Vagina (tissue), 2 donors: ENCODE measurements around the gene GGA3. TPM values are rescaled to one million over a fixed set of nuclear protein-coding genes. Genes with fewer than 3 reads are reported as not detected.

ENCODE experiments used
- DNase-seq, 2 donors: peaks; one replicate each; pipeline ENCODE4 v3.0.0-alpha.2; 2017; ENCODE audit errors: extremely low spot score in 2 of 2
- H3K27ac ChIP-seq: fragments of 200-600 bp; sonication (generic); one replicate; pipeline ENCODE4 v1.5.1; 2019
- H3K27me3 ChIP-seq: fragments of 200-600 bp; sonication (generic); one replicate; pipeline ENCODE4 v1.5.1; 2019
- H3K36me3 ChIP-seq, 2 donors: fragments of 200-600 bp; sonication (generic); one replicate each; pipeline ENCODE4 v1.5.1; 2017 to 2019
- H3K4me1 ChIP-seq: fragments of 200-600 bp; sonication (generic); one replicate; pipeline ENCODE4 v1.5.1; 2019
- H3K4me3 ChIP-seq, 2 donors: fragments of 200-600 bp; sonication (generic); 1 replicate in 1 of 2; 2 replicates in 1 of 2; pipeline ENCODE4 v1.5.1; 2016 to 2019
- H3K9me3 ChIP-seq: fragments of 200-600 bp; sonication (generic); one replicate; pipeline ENCODE4 v1.5.1; 2019
- CTCF ChIP-seq, 3 experiments: fragments of 450-650 bp in 2 of 3; fragments of 200-600 bp in 1 of 3; sonication (generic) in 1 of 3; IDR thresholded peaks; one replicate each; pipeline ENCODE4 v1.5.1; 2017 to 2019; ENCODE audit warnings: antibody characterized with exemption in 3 of 3, mild to moderate bottlenecking in 2 of 3, moderate library complexity in 2 of 3
- POLR2A ChIP-seq, 2 donors: fragments of 450-650 bp; IDR thresholded peaks; one replicate each; pipeline ENCODE4 v1.6.1; 2017; ENCODE audit warnings: antibody characterized with exemption in 2 of 2, mild to moderate bottlenecking in 2 of 2, moderate library complexity in 2 of 2
- POLR2AphosphoS5 ChIP-seq, 2 donors: sonication (generic); formaldehyde crosslinking; IDR thresholded peaks; one replicate each; pipeline ENCODE4 v1.9.0; 2017; ENCODE audit warnings: antibody characterized with exemption in 2 of 2, mild to moderate bottlenecking in 2 of 2, low read depth in 1 of 2; ENCODE audit not compliant: insufficient read depth in 1 of 2
- intact Hi-C: fragments of 100-400 bp; cut with DNase I; formaldehyde crosslinking; loops from one replicate; pipeline ENCODE4 v1.15.1; 2023
- total RNA-seq: library from RNA; depleted of rRNA; stranded (reverse); fragments of >200 nt; gene quantifications from one replicate; pipeline ENCODE4 v1.2.3, GENCODE V29; 2016

Gene GGA3
- total RNA-seq, 1 donor from 2014 or later = 36.8 TPM

- intact Hi-C loops = no loop called here
- H3K27ac ChIP-seq = peak overlapping the region; percentile 89
- peaks cover 23% of the 10 kb centered on the region for H3K4me1 ChIP-seq
Measured at GRCh38 chr17:75269844-75270217, 8.4 kb upstream of the GGA3 start.

GRCh38 chr17:75267411-75268232, 6.2 kb upstream of the GGA3 start:
- peaks cover 0 to 34% of the 10 kb centered on the region in 2 donors for H3K36me3 ChIP-seq
- no peak for DNase-seq
- no peak overlapping the region for H3K27ac ChIP-seq
- no peak for TF ChIP-seq POLR2A (IDR thresholded peaks at IDR 0.05)
- H3K4me1 ChIP-seq = peaks cover 31% of the 10 kb centered on the region
- intact Hi-C loops = no loop called here
- H3K27me3 ChIP-seq = no peaks in the 10 kb centered on the region
- H3K9me3 ChIP-seq = no peaks in the 10 kb centered on the region
- no peak overlapping the region for H3K4me3 ChIP-seq

More at GRCh38 chr17:75269844-75270217, 8.4 kb upstream of the GGA3 start:
- Histone ChIP-seq H3K36me3 (peaks cover 0 to 17% of the 10 kb centered on the region in 2 donors), H3K4me3 (peak overlapping the region; percentile 76 to 88), H3K9me3 (no peaks in the 10 kb centered on the region), H3K27me3 (no peaks in the 10 kb centered on the region)
- TF ChIP-seq POLR2AphosphoS5 (IDR thresholded peaks at IDR 0.05; ENCODE audit: insufficient read depth in 1 of 2, low read depth in 1 of 2) = no peak
- no peak for TF ChIP-seq CTCF (IDR thresholded peaks at IDR 0.05)
- TF ChIP-seq POLR2A (IDR thresholded peaks at IDR 0.05) = no peak
- no peak for DNase-seq

GRCh38 chr17:75267153-75267410, 5.7 kb upstream of the GGA3 start:
- Histone ChIP-seq H3K27me3 (no peaks in the 10 kb centered on the region), H3K27ac (no peak overlapping the region), H3K4me1 (peaks cover 30% of the 10 kb centered on the region), H3K36me3 (peaks cover 0 to 34% of the 10 kb centered on the region in 2 donors), H3K4me3 (no peak overlapping the region), H3K9me3 (no peaks in the 10 kb centered on the region)
- intact Hi-C loops = no loop called here
- no peak for DNase-seq
- TF ChIP-seq CTCF (IDR thresholded peaks at IDR 0.05) = no peak
- TF ChIP-seq POLR2A (IDR thresholded peaks at IDR 0.05) = no peak
- TF ChIP-seq POLR2AphosphoS5 (IDR thresholded peaks at IDR 0.05; ENCODE audit: insufficient read depth in 1 of 2, low read depth in 1 of 2) = no peak

- Histone ChIP-seq H3K4me3 (no peak overlapping the region), H3K4me1 (peaks cover 25% of the 10 kb centered on the region), H3K27ac (no peak overlapping the region), H3K27me3 (no peaks in the 10 kb centered on the region), H3K36me3 (peaks cover 0 to 34% of the 10 kb centered on the region in 2 donors), H3K9me3 (no peaks in the 10 kb centered on the region)
- intact Hi-C loops = no loop called here
- TF ChIP-seq POLR2AphosphoS5 (IDR thresholded peaks at IDR 0.05; ENCODE audit: insufficient read depth in 1 of 2, low read depth in 1 of 2) (no peak), POLR2A (IDR thresholded peaks at IDR 0.05) (no peak), CTCF (IDR thresholded peaks at IDR 0.05) (no peak)
- no peak for DNase-seq
Measured at GRCh38 chr17:75266316-75267152, 5.1 kb upstream of the GGA3 start.

- Histone ChIP-seq H3K36me3 (peaks cover 0 to 34% of the 10 kb centered on the region in 2 donors), H3K4me3 (no peak overlapping the region), H3K27me3 (no peaks in the 10 kb centered on the region), H3K4me1 (peaks cover 24% of the 10 kb centered on the region), H3K9me3 (no peaks in the 10 kb centered on the region), H3K27ac (no peak overlapping the region)
- TF ChIP-seq CTCF (IDR thresholded peaks at IDR 0.05) (no peak), POLR2A (IDR thresholded peaks at IDR 0.05) (no peak), POLR2AphosphoS5 (IDR thresholded peaks at IDR 0.05; ENCODE audit: insufficient read depth in 1 of 2, low read depth in 1 of 2) (no peak)
- DNase-seq = no peak
- intact Hi-C loops = no loop called here
Measured at GRCh38 chr17:75265614-75266315, 4.4 kb upstream of the GGA3 start.
